IPS-15b (cell line): Measurements from ENCODE around the gene ITGA8.
"Not testable (repeated sequence)": the region's sequence is repeated elsewhere in the genome, so short reads cannot be mapped to it uniquely, and the experiment has no call there.

Source experiments
- H3K27me3 ChIP-seq: one replicate; pipeline ENCODE4 v1.6.1; 2013; ENCODE audit warnings: low read length; ENCODE audit not compliant: control insufficient read depth, insufficient read depth
- H3K36me3 ChIP-seq: one replicate; pipeline ENCODE4 v1.6.1; 2013; ENCODE audit warnings: low read length; ENCODE audit not compliant: control insufficient read depth, insufficient read depth
- H3K4me1 ChIP-seq: one replicate; pipeline ENCODE4 v1.6.1; 2013; ENCODE audit warnings: mild to moderate bottlenecking, low read length; ENCODE audit not compliant: control insufficient read depth, insufficient read depth
- H3K4me3 ChIP-seq: one replicate; pipeline ENCODE4 v1.5.1; 2013; ENCODE audit warnings: low read depth, low read length
- H3K9ac ChIP-seq: one replicate; pipeline ENCODE4 v1.6.1; 2013; ENCODE audit warnings: low read depth, mild to moderate bottlenecking, low read length
- H3K9me3 ChIP-seq: one replicate; pipeline ENCODE4 v1.6.1; 2013; ENCODE audit warnings: mild to moderate bottlenecking, low read length; ENCODE audit not compliant: control insufficient read depth, insufficient read depth

ITGA8 gene

DNA sequence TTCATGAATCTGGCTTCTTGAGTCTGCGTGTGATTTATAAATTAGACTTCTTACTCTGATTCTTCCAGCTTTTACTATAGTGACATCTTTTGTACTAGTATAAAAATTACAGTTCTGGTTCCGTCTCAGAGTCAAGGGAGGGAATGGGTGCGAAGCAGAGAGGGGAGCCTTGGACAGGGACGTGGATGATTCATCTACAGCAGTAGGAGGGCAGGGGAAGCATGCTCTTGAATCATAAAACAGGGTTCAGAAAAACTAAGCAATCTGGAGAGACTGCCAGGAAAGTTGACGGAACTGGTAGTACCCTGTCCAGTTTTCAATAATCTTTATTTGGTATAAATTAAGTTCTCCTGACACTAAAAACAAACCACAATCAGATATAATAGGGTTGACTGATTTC is 58.1 kb downstream of the ITGA8 start:
- no peaks in the 10 kb centered on the region for H3K9me3 ChIP-seq
- no peaks in the 10 kb centered on the region for H3K27me3 ChIP-seq
- no peak overlapping the region for H3K9ac ChIP-seq

DNA sequence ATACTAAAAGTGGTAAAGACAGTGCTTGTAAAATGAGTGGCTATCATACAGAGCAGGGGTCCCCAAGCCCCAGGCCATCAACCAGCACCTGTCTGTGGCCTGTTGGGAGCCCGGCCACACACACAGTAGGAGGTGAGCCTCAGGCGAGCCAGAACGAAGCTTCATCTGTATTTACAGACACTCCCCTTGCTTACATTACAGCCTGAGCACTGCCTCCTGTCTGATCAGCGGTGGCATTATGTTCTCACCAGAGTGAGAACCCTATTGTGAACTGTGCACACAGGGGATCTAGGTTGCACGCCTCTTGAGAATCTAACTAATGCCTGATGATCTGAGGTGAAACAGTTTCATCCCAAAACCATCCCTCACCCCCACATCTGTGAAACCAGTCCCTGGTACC is 58.7 kb downstream of the ITGA8 start:
- H3K36me3 ChIP-seq = no peaks in the 10 kb centered on the region
- H3K9me3 ChIP-seq = no peaks in the 10 kb centered on the region
- no peaks in the 10 kb centered on the region for H3K27me3 ChIP-seq
- H3K4me3 ChIP-seq = no peak overlapping the region
- H3K4me1 ChIP-seq = no peaks in the 10 kb centered on the region
- no peak overlapping the region for H3K9ac ChIP-seq

More for the DNA sequence above, 58.1 kb downstream of the ITGA8 start:
- Histone ChIP-seq H3K4me3 (no peak overlapping the region), H3K4me1 (no peaks in the 10 kb centered on the region), H3K36me3 (no peaks in the 10 kb centered on the region)

DNA sequence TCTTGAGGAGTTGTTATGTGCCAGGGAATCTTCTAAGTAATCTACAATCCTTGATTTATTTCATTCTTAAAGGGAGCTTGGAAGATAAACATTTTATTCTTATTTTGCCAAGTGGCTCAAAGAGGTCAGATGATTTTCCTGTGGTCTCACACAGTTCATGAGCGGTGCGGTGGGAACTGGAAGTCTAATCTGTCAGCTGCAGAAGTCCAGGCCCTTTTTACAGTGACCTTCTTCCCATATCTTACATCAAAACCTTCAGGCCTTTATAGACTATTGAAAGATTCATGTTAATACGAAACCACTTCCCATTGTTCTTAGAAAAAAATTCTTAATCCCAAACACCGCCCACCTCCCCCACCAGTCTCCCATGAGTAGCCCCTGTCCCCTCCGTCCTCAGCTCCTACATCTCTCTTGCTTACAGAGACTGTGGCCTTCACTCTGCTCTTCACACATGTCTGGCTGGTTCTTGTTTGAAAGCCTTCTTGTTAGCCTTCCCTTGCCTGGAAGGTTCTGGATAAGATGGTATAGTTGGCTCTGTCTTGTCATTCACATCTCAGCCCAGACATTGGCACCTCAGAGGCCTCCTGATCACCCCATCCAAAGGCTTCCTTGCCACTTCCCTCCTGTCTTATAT is 61.5 kb downstream of the ITGA8 start:
- Histone ChIP-seq H3K9me3 (no peaks in the 10 kb centered on the region), H3K9ac (no peak overlapping the region), H3K4me1 (no peaks in the 10 kb centered on the region), H3K36me3 (no peaks in the 10 kb centered on the region), H3K4me3 (no peak overlapping the region), H3K27me3 (no peaks in the 10 kb centered on the region)

DNA sequence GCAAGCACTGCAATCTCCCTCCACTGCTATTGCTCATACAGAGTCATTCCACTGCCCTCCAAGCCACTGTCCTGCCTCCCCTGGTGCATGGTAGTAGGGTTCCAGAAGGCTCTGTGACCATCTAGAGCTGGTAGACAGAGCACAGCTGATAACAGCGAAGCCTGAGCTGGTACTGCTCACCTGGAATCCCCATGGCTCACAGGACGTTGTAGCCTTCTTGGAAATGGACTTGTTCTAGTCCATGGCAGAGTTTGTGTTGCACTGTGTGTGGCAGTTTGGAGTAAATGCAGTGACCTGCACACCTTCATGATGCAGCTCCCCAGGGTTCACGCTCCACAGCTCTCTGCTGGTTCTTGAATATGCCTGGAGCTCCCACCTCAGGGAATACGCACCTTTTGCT is 67.0 kb downstream of the ITGA8 start:
- Histone ChIP-seq H3K9me3 (no peaks in the 10 kb centered on the region), H3K4me3 (no peak overlapping the region), H3K36me3 (no peaks in the 10 kb centered on the region), H3K9ac (no peak overlapping the region), H3K4me1 (no peaks in the 10 kb centered on the region), H3K27me3 (no peaks in the 10 kb centered on the region)

DNA sequence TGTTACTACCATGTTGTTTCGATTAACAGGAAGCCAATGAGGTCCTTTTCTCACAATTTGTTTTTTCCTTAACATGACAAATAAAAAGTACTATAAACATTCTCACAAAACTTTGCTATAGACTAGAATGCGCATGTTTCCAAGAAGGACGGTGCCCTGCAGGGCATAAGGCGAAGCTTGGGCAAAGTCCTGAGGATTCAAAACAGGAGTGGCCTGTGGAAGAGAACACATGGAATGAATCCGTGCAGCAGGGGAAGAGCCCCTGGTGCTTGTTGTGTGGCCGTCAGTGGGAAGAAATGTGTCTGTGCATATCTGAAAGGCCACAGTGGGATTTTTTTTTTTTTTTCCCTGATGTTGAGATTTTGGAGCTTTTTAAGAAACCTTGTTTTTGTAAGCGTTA is 67.6 kb downstream of the ITGA8 start:
- Histone ChIP-seq H3K27me3 (no peaks in the 10 kb centered on the region), H3K9ac (no peak overlapping the region), H3K9me3 (no peaks in the 10 kb centered on the region), H3K4me3 (no peak overlapping the region), H3K4me1 (no peaks in the 10 kb centered on the region), H3K36me3 (no peaks in the 10 kb centered on the region)

DNA sequence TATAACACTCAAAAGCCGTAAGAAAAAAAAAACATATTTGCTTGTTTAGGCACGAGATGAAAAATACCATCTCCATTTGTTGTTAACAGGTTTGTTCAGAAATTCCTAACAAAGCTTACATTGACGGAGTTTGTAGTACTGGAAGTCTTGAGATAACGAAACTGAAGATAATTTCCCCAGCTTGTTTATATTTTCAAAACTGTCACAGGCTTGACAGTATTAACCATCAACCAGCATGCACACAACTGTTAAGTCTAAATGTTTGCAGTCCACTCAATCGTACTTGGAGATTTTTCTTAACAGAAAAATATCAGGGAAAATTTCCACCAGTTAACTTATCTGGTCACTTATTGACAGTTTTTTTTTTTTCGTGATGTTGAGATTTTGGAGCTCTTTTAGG is 68.5 kb downstream of the ITGA8 start:
- no peaks in the 10 kb centered on the region for H3K9me3 ChIP-seq
- H3K36me3 ChIP-seq = no peaks in the 10 kb centered on the region

DNA sequence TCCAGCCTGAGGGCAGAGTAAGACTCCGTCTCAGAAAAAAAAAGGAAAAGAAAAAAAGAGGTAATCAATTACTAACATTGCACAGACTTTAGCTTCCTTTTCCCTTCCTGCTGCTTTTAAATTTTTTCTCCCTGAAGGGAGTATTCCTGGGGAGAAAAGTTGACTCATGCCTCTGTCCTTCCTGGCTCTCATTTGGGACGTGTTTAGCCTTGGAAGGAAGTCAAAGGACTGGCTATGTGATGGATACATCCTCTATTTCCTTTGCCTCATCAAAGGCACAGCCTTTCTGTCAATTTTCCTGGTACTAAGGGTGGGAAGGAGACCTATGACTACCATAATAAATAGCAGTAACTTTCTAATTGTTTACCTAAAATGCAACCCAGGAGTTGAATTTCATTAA is 77.6 kb downstream of the ITGA8 start:
- Histone ChIP-seq H3K4me3 (no peak overlapping the region), H3K4me1 (no peaks in the 10 kb centered on the region), H3K9ac (no peak overlapping the region), H3K36me3 (no peaks in the 10 kb centered on the region), H3K27me3 (no peaks in the 10 kb centered on the region), H3K9me3 (no peaks in the 10 kb centered on the region)

More for the DNA sequence above, 68.5 kb downstream of the ITGA8 start:
- Histone ChIP-seq H3K4me3 (no peak overlapping the region), H3K9ac (no peak overlapping the region), H3K4me1 (no peaks in the 10 kb centered on the region), H3K27me3 (no peaks in the 10 kb centered on the region)

DNA sequence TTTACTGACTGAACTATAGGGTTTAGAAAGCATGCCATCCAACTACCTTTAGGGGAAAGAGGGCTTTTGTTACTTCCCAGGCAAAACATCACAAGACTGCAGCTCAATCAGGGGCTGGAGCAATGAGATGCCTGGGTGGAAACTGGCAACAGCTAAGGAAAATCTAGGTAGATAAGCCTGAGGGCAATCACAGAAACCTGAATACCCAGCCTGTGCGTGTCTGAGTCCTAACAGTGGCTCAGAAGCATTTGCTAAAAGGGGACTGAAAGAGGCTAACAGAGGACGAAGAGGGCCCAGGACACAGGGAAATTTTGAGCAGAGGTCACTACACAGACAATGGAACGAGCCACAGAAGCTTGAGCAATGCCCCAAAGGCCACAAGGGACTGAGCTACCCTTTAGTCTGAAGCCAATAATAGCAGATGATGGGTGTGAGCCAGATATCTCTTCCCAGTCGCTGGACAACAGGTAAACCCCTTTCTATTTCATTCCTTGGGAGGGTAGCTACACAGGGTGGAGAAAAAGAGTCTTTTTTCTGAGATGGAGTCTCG is 79.1 kb downstream of the ITGA8 start:
- no peaks in the 10 kb centered on the region for H3K9me3 ChIP-seq
- H3K9ac ChIP-seq = no peak overlapping the region
- no peaks in the 10 kb centered on the region for H3K27me3 ChIP-seq
- no peak overlapping the region for H3K4me3 ChIP-seq
- no peaks in the 10 kb centered on the region for H3K36me3 ChIP-seq
- H3K4me1 ChIP-seq = no peaks in the 10 kb centered on the region

DNA sequence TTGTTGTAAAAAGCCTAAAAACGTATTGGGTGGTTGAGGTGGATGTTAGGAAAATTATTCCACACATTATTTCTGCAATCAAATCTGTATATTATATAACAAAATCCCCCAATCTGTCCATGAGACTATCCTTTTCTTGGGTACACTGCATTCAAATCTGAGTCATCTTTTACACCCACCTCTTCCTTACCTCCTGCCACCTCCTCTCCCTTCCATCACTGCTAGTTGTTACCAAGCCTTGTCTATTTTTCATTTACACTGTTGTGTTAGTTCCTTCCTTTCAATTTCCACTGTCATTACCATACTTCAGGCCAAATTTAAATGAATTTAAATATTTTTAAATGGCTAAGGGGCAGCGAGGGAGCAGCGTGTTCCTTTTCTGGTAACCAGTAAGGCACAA is 83.3 kb downstream of the ITGA8 start:
- H3K4me3 ChIP-seq = no peak overlapping the region
- H3K9ac ChIP-seq = no peak overlapping the region
- H3K9me3 ChIP-seq = no peaks in the 10 kb centered on the region
- H3K36me3 ChIP-seq = no peaks in the 10 kb centered on the region
- no peaks in the 10 kb centered on the region for H3K4me1 ChIP-seq
- H3K27me3 ChIP-seq = no peaks in the 10 kb centered on the region

DNA sequence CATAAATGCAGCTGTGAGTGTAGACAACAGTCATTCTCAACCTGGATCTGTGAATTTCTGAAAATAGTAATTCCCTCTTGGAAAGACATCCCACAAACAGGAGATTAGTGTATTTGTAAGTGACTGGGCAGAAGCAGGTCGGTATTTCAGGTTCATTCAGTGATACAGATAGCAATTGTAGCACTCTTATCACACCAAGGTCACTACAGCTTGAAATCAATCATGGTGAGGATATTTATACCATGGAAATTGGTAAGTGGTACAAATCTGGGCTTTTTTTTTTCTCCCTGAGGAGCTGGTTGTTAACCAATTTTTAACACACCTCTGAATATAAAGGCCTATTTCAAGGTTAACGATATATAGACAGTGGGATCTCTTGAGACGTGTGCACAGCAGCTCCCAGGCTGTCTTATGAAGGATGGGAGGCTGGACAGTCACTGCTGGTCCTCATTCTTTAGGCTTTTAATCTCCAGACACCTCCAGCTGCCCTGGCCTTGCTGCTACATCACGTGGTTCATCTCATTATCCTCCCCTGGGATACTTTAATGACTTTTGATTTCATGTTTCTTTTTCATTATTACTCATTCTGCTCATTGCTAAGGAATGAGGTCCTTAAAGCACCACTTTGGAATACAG is 87.1 kb downstream of the ITGA8 start:
- Histone ChIP-seq H3K9ac (no peak overlapping the region), H3K4me1 (no peaks in the 10 kb centered on the region), H3K36me3 (no peaks in the 10 kb centered on the region), H3K27me3 (no peaks in the 10 kb centered on the region), H3K4me3 (no peak overlapping the region), H3K9me3 (no peaks in the 10 kb centered on the region)

DNA sequence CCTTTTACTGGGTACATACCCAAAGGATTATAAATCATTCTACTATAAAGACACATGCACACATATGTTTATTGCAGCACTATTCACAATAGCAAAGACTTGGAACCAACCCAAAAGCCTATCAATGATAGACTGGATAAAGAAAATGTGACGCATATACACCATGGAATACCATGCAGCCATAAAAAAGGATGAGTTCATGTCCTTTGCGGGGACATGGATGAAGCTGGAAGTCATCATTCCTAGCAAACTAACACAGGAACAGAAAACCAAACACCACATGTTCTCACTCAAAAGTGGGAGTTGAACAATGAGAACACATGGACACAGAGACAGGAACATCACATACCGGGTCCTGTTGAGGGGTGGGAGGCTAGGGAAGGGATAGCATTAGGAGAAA is 88.5 kb downstream of the ITGA8 start:
- not testable (repeated sequence) for H3K36me3 ChIP-seq, H3K9me3 ChIP-seq, H3K27me3 ChIP-seq, H3K4me1 ChIP-seq, H3K4me3 ChIP-seq, H3K9ac ChIP-seq

DNA sequence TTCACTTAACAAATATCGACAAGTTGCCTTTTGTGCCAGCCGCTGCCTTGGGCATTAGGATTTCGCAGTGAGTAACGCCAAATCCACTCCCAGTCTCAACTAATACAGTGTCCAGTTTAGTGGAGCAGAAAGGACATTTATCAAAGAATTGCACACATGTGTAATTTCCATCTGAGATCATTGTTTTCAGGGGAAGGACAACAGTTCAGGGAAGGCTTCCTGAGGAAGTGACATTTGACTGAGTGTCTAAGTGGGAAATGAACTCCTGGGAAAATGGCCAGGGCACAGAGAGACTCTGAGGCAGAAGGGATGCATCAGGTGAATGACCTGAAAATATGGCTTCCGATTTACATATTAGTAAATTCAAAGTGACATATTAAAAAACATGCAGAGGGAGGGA is 89.4 kb downstream of the ITGA8 start:
- H3K4me3 ChIP-seq = no peak overlapping the region
- H3K4me1 ChIP-seq = no peaks in the 10 kb centered on the region
- H3K36me3 ChIP-seq = no peaks in the 10 kb centered on the region
- no peaks in the 10 kb centered on the region for H3K27me3 ChIP-seq
- H3K9ac ChIP-seq = no peak overlapping the region
- no peaks in the 10 kb centered on the region for H3K9me3 ChIP-seq
